ENCODE measurements around the gene TMEM202. TPM values are rescaled to one million over a fixed set of nuclear protein-coding genes. Genes with fewer than 3 reads are reported as not detected.

Gene TMEM202
- total RNA-seq, 2 donors from 2014 or later: not detected

Other genes with a start within 250 kb of the TMEM202 start
- under 1 TPM in 1 of 2 donors, not detected in 1; 0.07 TPM for gene GRAMD2A, start 200.5 kb upstream of the TMEM202 start, total RNA-seq
- gene PKM, start 167.1 kb upstream of the TMEM202 start, total RNA-seq: 1,000 to 10,000 TPM; 1,066 to 1,119 TPM
- 100 to 1,000 TPM; 108 to 132 TPM for gene PARP6, start 125.8 kb upstream of the TMEM202 start, total RNA-seq
- under 1 TPM; 0.58 to 0.65 TPM for gene CELF6, start 78.1 kb upstream of the TMEM202 start, total RNA-seq
- 10 to 100 TPM; 77.5 to 87.6 TPM for gene HEXA, start 22.3 kb upstream of the TMEM202 start, total RNA-seq
- gene ARIH1, start 76.0 kb downstream of the TMEM202 start, total RNA-seq: 100 to 1,000 TPM; 206 to 227 TPM

Data from activated T-cell treated with anti-CD3 and anti-CD28 coated beads, Interleukin-2, amount 50 U/mL, for 72 hours (primary cell).